Right lobe of liver (tissue), 4 donors: Measurements from ENCODE around the gene SLC9A3.

Experiments
- CTCF ChIP-seq, 4 donors: fragments of 200-600 bp in 3 of 4; fragments of 450-650 bp in 1 of 4; IDR thresholded peaks; one replicate each; pipeline versions ENCODE4 v1.5.1 to v1.8.0; 2016 to 2022; ENCODE audit warnings: antibody characterized with exemption in 4 of 4, mild to moderate bottlenecking in 2 of 4
- POLR2A ChIP-seq: fragments of 450-650 bp; IDR thresholded peaks from one replicate; pipeline ENCODE4 v1.6.1; 2017; ENCODE audit warnings: antibody characterized with exemption, mild to moderate bottlenecking
- donor health status: DM: no; HTN: no; CAD: no.
- donor health status: DM: no; HTN: no; CAD: no.
- donor health status: DM: no; HTN: yes; CAD: no.

GRCh38 chr5:565782-566440, 41.7 kb upstream of the SLC9A3 start:
- TF ChIP-seq POLR2A (no peak), CTCF (IDR thresholded peaks at IDR 0.05) (no peak)
